Nephron progenitor cell (in vitro differentiated cells): ENCODE measurements around the gene ALG11.

Experiments
- DNase-seq: peaks from one replicate; pipeline ENCODE4 v3.0.0; 2021
- H3K27ac Mint-ChIP-seq: 2 replicates; pipeline ENCODE4 v1.8.0; 2021; ENCODE audit warnings: mild to moderate bottlenecking, moderate library complexity, mixed read lengths
- H3K27me3 Mint-ChIP-seq: 2 replicates; pipeline ENCODE4 v1.8.0; 2021; ENCODE audit warnings: mild to moderate bottlenecking, low read depth, mixed read lengths; ENCODE audit not compliant: poor library complexity
- H3K36me3 Mint-ChIP-seq: 2 replicates; pipeline ENCODE4 v1.8.0; 2021; ENCODE audit warnings: low read depth, mixed read lengths
- H3K4me1 Mint-ChIP-seq: 2 replicates; pipeline ENCODE4 v1.8.0; 2021; ENCODE audit warnings: mixed read lengths
- H3K4me3 Mint-ChIP-seq: 2 replicates; pipeline ENCODE4 v1.8.0; 2021; ENCODE audit warnings: mild to moderate bottlenecking, moderate library complexity, mixed read lengths
- H3K9me3 Mint-ChIP-seq: 2 replicates; pipeline ENCODE4 v1.8.0; 2021; ENCODE audit warnings: mild to moderate bottlenecking, moderate library complexity, mixed read lengths
- CTCF ChIP-seq: fragments of 200-600 bp; sonication (generic); IDR thresholded peaks from 2 replicates; pipeline ENCODE4 v1.5.0; 2021; ENCODE audit warnings: antibody characterized with exemption

Gene ALG11

GRCh38 chr13:52067237-52067636 lies 55.0 kb downstream of the ALG11 start:
- H3K9me3 Mint-ChIP-seq = peaks cover 83% of the 10 kb centered on the region
- peaks cover 29% of the 10 kb centered on the region for H3K36me3 Mint-ChIP-seq
- H3K4me3 Mint-ChIP-seq = no peak overlapping the region
- H3K27ac Mint-ChIP-seq = no peak overlapping the region
- DNase-seq = no peak
- TF ChIP-seq CTCF = no peak
- no peaks in the 10 kb centered on the region for H3K27me3 Mint-ChIP-seq
- no peaks in the 10 kb centered on the region for H3K4me1 Mint-ChIP-seq

- no peak for TF ChIP-seq CTCF
- DNase-seq = no peak
- no peak overlapping the region for H3K4me3 Mint-ChIP-seq
These were observed 58.8 kb downstream of the ALG11 start for GRCh38 chr13:52070929-52071523.

More at GRCh38 chr13:52070929-52071523, 58.8 kb downstream of the ALG11 start:
- peaks cover 25% of the 10 kb centered on the region for H3K36me3 Mint-ChIP-seq
- H3K4me1 Mint-ChIP-seq = no peaks in the 10 kb centered on the region
- H3K27ac Mint-ChIP-seq = no peak overlapping the region
- peaks cover 4% of the 10 kb centered on the region for H3K27me3 Mint-ChIP-seq
- H3K9me3 Mint-ChIP-seq = peaks cover 79% of the 10 kb centered on the region
